Measurements from ENCODE around the gene RGL2.

The RGL2 gene

DNA sequence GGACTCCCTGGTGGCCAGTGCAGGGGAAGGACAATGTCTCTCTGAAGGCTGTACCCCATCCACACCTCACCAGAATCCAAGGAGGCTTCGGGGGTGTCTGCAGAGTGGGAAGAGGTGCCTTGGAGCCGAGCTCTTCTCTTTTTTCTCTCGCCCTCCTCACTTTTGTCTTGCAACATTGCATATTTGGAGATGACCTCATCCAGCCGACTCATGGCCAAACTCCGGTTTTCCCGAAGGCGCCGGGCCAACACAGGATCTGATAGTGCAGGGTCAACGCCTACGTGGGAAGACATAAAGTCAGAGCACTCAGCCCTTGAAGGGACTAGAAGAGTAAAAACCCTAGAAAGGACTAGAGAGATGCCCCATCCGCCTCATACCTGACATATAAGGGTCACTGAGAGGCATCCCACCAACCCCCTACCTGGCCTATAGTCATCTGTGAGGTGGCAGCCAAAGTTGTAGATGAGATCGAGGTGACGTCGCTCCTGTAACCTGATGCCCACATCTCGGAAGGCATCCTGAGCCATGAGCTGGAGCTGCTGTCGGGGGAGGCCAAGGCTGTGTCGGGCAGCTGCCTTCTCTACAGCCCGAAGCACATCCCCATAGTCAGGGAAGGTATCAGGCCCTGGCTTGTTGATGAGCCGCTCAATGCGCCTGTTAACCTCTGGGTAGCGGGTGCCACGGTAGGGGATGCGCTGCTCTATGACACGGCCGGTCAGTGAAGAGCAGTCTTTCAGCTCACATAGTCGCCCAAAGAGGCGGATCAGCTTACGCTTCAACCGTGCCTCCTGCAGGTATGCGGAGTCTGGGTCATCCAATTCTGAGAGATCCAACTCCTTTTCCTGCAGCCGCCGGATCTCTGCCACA lies 21.8 kb upstream of the RGL2 start:
- TF ChIP-seq, protein P1, sequence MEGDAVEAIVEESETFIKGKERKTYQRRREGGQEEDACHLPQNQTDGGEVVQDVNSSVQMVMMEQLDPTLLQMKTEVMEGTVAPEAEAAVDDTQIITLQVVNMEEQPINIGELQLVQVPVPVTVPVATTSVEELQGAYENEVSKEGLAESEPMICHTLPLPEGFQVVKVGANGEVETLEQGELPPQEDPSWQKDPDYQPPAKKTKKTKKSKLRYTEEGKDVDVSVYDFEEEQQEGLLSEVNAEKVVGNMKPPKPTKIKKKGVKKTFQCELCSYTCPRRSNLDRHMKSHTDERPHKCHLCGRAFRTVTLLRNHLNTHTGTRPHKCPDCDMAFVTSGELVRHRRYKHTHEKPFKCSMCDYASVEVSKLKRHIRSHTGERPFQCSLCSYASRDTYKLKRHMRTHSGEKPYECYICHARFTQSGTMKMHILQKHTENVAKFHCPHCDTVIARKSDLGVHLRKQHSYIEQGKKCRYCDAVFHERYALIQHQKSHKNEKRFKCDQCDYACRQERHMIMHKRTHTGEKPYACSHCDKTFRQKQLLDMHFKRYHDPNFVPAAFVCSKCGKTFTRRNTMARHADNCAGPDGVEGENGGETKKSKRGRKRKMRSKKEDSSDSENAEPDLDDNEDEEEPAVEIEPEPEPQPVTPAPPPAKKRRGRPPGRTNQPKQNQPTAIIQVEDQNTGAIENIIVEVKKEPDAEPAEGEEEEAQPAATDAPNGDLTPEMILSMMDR (IDR thresholded peaks at IDR 0.05; ENCODE audit: low read depth, low read length), result no peak
- DNase-seq (ENCODE audit: extremely low read depth, low read depth), result no peak

DNA sequence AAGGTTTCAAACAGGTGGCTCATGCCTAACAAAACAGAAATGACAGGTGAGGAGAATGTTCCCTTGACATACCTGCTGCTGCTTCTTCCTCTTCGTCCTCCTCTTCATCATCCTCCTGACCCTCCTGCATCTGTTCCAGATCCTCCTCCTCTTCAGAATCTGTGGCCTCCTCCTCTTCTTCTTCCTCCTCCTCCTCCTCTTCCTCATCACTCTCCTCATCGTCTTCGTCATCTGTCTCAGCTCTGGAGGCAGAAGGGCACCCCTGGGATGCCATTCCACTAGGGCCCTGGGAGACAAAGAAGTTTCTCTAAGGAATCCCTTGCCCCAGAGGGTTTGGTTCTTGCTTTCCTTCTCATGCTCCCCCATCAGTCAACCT lies 21.2 kb upstream of the RGL2 start:
- TF ChIP-seq, protein P1 (IDR thresholded peaks at IDR 0.05; ENCODE audit: low read depth, low read length), result no peak

DNA sequence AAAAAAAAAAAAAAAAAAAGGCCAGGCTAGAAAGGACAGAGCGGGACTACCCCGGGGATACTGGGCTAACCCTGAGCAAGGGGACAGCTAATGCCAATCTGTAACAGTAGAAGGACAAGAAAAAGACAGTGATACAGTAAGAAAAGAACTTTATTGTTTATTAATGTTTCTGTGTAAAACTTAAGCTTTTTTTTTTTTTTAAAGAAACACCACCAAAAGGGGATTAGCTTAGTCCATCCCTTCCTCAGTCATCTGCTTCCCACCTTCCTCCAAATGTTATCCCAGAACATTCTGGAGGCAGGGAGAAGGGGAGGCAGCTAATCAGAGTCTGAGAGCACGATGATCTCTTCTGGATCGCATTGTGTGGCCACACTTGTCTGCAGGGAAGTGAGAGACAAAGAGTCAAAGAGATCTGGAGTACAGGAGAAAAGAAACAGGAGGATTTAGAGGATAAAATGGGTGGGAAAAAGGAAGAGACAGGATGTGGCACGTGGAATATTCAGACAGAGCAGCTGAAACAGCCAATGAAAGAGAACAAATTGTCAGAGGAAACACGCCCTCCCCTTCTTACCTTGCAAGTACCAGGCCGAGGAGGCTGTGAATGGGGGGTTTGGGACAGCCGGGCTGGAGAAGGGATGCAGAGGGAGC lies 19.8 kb upstream of the RGL2 start:
- DNase-seq (ENCODE audit: extremely low read depth, low read depth), result no peak
- TF ChIP-seq, protein P1 (IDR thresholded peaks at IDR 0.05; ENCODE audit: low read depth, low read length), result no peak

More for the DNA sequence above, 21.2 kb upstream of the RGL2 start:
- no peak for DNase-seq (ENCODE audit: extremely low read depth, low read depth)

DNA sequence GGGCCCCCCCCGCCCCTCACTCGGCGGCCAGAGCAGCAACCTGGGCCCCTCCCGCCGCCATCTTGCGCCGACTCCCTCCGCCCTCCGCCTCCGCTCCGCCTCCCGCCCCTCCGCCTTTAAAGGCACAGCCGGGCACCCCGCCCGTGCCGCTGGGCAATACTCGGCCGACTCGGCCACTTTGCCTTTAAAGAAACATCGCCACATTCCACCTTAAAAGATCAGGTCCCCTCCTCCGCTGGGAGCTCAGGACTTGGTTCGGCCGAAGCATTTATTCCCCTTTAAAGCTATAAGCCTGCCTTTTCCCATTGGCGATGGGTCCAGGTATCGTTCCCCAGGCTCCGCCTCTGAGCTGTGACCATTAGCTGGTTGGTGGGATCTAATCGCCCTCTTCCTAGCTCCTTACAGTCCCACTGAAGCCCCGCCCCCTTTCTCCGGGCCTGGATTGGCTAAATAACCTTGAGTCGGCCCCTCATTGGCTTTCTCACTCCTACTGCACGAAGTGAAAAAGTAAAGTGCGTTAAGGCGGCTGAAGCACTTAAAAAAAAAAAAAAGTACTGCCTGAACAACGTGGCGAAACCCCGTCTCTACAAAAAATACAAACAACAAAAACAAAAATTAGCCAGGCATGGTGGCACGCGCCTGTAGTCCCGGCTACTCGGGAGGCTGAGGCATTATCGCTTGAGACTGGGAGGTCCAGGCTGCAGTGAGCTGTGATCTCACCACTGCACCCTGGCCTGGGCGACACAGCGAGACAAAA lies 19.1 kb upstream of the RGL2 start, which contains the start of gene ZBTB22:
TSS of gene ZBTB22 (minus strand) at position 76 of the 757 bp plus-strand sequence. CDS start 828 bp downstream, outside the sequence.
- TF ChIP-seq, protein P1 (IDR thresholded peaks at IDR 0.05; ENCODE audit: low read depth, low read length), result no peak
- peak; percentile 98 for DNase-seq (ENCODE audit: extremely low read depth, low read depth)

DNA sequence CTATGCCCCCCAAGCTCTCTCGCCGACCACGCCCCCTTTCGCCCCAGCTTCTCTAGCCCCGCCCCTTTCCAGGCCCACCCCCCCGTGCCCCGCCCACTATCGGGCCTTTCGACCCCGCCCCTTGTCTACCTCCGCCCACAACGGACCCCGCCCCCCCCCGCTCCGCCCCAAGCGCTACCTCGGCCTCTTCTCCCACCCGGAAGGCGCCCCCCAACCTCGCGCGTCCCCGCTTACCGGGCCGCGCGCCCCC lies 18.6 kb upstream of the RGL2 start:
- TF ChIP-seq, protein P1 (IDR thresholded peaks at IDR 0.05; ENCODE audit: low read depth, low read length), result no peak
- no peak for DNase-seq (ENCODE audit: extremely low read depth, low read depth)

DNA sequence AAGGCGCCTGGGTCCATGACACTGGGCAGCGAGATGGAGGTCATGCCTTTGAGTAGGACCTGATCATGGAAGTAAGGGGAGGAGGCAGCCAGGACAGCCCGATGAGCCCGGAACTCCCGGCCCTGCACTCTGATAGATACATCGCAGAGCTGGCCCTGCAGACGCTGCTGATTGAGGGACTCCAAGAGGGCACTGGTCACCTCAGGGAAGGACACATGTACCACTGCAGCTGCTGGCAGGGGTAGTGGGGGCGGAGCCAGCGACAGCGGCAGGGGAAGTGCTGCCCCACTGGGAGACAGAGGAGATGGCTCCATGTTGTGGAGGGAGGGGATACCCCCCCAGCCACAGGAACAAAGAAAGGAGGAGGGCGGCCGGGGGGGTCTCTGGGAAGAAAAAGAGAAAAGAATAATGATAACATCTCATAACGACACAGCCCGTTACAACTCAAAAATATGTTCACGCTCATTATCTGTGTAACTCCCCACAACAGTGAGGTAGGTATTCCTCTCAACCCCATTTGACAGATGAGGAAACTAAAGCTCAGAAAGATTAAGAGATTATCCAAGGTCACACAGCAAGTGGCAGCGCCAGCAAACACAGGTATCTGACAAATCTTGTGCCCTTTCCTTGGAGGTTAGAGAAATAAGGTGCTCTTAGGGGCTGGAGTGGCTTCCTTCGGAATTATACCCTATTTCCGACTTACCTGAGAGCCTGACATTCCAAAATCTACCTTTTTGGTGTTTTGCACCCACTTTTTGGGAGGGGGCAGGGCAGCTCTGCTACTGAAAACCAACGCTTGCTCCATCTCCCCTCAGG lies 18.1 kb upstream of the RGL2 start:
- TF ChIP-seq, protein P1 (IDR thresholded peaks at IDR 0.05; ENCODE audit: low read depth, low read length), result no peak
- DNase-seq (ENCODE audit: extremely low read depth, low read depth), result no peak

Data from AG09319 (cell line).